ENCODE data around the gene PTPRN2. TPM values are rescaled to one million over a fixed set of nuclear protein-coding genes. Genes with fewer than 3 reads are reported as not detected.

Gene PTPRN2
- total and polyA plus RNA-seq, 8 donors, result 4.9 to 136 (median 46.8) TPM

- intact Hi-C loops (cut with DNase I; ENCODE audit: low total_unique reads), result no loop called here
- DNase-seq, result no peak
Measured at GRCh38 chr7:157731126-157731525, 856.5 kb downstream of the PTPRN2 start.

GRCh38 chr7:157730614-157731013 is 857.0 kb downstream of the PTPRN2 start:
- Histone ChIP-seq H3K27me3 (peaks cover 0 to 5% (median 0%) of the 10 kb centered on the region in 3 donors), H3K4me1 (no peaks in the 10 kb centered on the region), H3K27ac (no peak overlapping the region), H3K4me3 (no peak overlapping the region), H3K9me3 (no peaks in the 10 kb centered on the region), H3K36me3 (no peaks in the 10 kb centered on the region)
- no peak for DNase-seq
- intact Hi-C loops (cut with DNase I; ENCODE audit: low total_unique reads), result no loop called here
- WGBS, 5 donors, result 84 to 94% (median 86%) methylated on average over 12 to 15 of the region's 15 CpGs
- no peak for TF ChIP-seq EP300 (IDR thresholded peaks at IDR 0.05)
- no peak for TF ChIP-seq CTCF (IDR thresholded peaks at IDR 0.05)

More at GRCh38 chr7:157731126-157731525, 856.5 kb downstream of the PTPRN2 start:
- WGBS, 5 donors, result 72 to 89% (median 78%) methylated on average over 13 of the region's 13 CpGs
- Histone ChIP-seq H3K9me3 (no peaks in the 10 kb centered on the region), H3K36me3 (no peaks in the 10 kb centered on the region), H3K4me3 (no peak overlapping the region), H3K27me3 (peaks cover 0 to 5% (median 0%) of the 10 kb centered on the region in 3 donors), H3K4me1 (no peaks in the 10 kb centered on the region), H3K27ac (no peak overlapping the region)
- TF ChIP-seq CTCF (IDR thresholded peaks at IDR 0.05) (no peak), POLR2AphosphoS5 (IDR thresholded peaks at IDR 0.05) (no peak), EP300 (IDR thresholded peaks at IDR 0.05) (no peak), POLR2A (IDR thresholded peaks at IDR 0.05) (no peak)

GRCh38 chr7:157729566-157729965 is 858.1 kb downstream of the PTPRN2 start:
- peaks cover 0 to 5% (median 0%) of the 10 kb centered on the region in 3 donors for H3K27me3 ChIP-seq
- no peak overlapping the region for H3K27ac ChIP-seq
- H3K4me1 ChIP-seq, result no peaks in the 10 kb centered on the region
- WGBS, 5 donors, result 68 to 77% (median 73%) methylated on average over 6 to 11 of the region's 11 CpGs
- H3K36me3 ChIP-seq, result no peaks in the 10 kb centered on the region
- no peak for DNase-seq
- no peak for TF ChIP-seq POLR2A (IDR thresholded peaks at IDR 0.05)
- no peak for TF ChIP-seq CTCF (IDR thresholded peaks at IDR 0.05)
- TF ChIP-seq EP300 (IDR thresholded peaks at IDR 0.05), result no peak
- no peak for TF ChIP-seq POLR2AphosphoS5 (IDR thresholded peaks at IDR 0.05)
- intact Hi-C loops (cut with DNase I; ENCODE audit: low total_unique reads), result no loop called here
- H3K9me3 ChIP-seq, result no peaks in the 10 kb centered on the region
- no peak overlapping the region for H3K4me3 ChIP-seq

- H3K4me1 ChIP-seq, result no peaks in the 10 kb centered on the region
- 77 to 93% (median 90%) methylated on average over 10 to 21 of the region's 21 CpGs for WGBS, 5 donors
- no peaks in the 10 kb centered on the region for H3K9me3 ChIP-seq
- intact Hi-C loops (cut with DNase I; ENCODE audit: low total_unique reads), result no loop called here
- peaks cover 0 to 10% (median 0%) of the 10 kb centered on the region in 3 donors for H3K27me3 ChIP-seq
- no peak for DNase-seq
- no peak overlapping the region for H3K27ac ChIP-seq
- TF ChIP-seq POLR2AphosphoS5 (IDR thresholded peaks at IDR 0.05), result no peak
- no peak for TF ChIP-seq EP300 (IDR thresholded peaks at IDR 0.05)
- TF ChIP-seq POLR2A (IDR thresholded peaks at IDR 0.05), result no peak
- TF ChIP-seq CTCF (IDR thresholded peaks at IDR 0.05), result no peak
- H3K36me3 ChIP-seq, result no peaks in the 10 kb centered on the region
- H3K4me3 ChIP-seq, result no peak overlapping the region
Measured at GRCh38 chr7:157727964-157728615, 859.5 kb downstream of the PTPRN2 start.
